Activated naive CD4-positive, alpha-beta T cell treated with anti-CD3 and anti-CD28 coated beads, Interleukin-2, amount 50 U/mL, for 24 hours (primary cell): ENCODE results near the gene TRABD.
A peak's percentile ranks its signal among the peaks of the same experiment; 100 is the strongest.
"Not testable (repeated sequence)": the region's sequence is repeated elsewhere in the genome, so short reads cannot be mapped to it uniquely, and the experiment has no call there.

ENCODE experiments used
- H3K27ac Mint-ChIP-seq: one replicate; pipeline ENCODE4 v1.8.0; 2021; ENCODE audit warnings: mild to moderate bottlenecking, mixed read lengths
- H3K27me3 Mint-ChIP-seq: one replicate; pipeline ENCODE4 v1.8.0; 2021; ENCODE audit warnings: mixed read lengths
- H3K36me3 Mint-ChIP-seq: one replicate; pipeline ENCODE4 v1.8.0; 2021; ENCODE audit warnings: mixed read lengths
- H3K4me1 Mint-ChIP-seq: one replicate; pipeline ENCODE4 v1.8.0; 2021; ENCODE audit warnings: mixed read lengths
- H3K4me3 Mint-ChIP-seq: one replicate; pipeline ENCODE4 v1.8.0; 2021; ENCODE audit warnings: mild to moderate bottlenecking, mixed read lengths
- H3K9me3 Mint-ChIP-seq: one replicate; pipeline ENCODE4 v1.8.0; 2021; ENCODE audit warnings: mixed read lengths

Gene TRABD

DNA sequence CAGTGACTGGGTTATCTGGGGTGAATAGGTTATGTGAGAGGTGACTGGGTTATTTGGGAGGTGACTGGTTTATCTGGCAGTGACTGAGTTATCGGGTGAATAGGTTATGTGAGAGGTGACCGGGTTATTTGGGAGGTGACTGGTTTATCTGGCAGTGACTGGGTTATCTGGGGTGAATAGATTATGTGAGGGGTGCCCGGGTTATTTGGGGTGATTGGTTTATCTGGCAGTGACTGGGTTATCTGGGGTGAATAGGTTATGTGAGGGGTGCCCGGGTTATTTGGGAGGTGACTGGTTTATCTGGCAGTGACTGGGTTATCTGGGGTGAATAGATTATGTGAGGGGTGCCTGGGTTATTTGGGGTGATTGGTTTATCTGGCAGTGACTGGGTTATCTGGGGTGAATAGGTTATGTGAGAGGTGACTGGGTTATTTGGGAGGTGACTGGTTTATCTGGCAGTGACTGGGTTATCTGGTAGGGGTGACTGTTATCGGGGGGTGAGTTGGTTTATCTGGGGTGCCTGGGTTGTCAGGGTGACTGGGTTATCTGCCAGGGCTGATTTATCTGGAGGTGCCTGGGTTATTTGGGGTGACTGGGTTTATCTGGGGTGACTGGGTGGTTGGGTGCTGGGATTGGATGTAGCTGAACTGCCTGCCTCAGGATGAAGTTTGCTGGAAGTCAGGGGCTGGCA, 17.1 kb upstream of the TRABD start:
- peak overlapping the region; percentile 82 for H3K27ac Mint-ChIP-seq
- H3K27me3 Mint-ChIP-seq: peaks cover 18% of the 10 kb centered on the region
- not testable (repeated sequence) for H3K36me3 Mint-ChIP-seq, H3K9me3 Mint-ChIP-seq
- peaks cover 13% of the 10 kb centered on the region for H3K4me1 Mint-ChIP-seq
- peak overlapping the region; percentile 73 for H3K4me3 Mint-ChIP-seq

DNA sequence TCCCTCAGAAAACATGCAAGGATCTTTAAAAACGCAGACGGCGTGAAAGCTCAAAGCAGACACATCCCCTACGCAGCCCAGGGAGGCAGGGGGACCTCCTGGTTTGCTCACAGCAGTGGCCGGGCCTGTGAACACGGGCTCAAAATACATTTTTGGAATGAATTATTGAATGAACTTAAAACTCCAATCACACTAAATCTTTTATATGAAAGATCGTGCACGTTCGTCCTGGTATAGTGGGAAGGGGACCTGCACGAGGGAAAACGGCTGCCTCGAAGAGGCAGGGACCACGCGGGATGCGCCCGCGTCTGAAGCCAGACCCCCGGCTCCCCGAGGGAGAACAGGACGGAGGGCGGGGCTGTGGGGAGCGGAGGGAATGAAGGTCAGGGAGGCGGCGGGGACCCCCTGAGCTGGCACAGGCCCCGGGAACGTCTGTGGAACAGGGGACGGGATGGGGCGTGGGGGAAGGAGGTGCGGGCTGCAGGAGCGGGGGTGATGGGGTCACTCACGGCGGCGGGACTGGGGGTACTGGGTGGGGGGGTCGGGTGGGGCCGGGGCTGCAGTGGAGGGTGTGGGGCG, 16.4 kb upstream of the TRABD start:
- Mint-ChIP-seq H3K9me3 (no peaks in the 10 kb centered on the region), H3K27me3 (peaks cover 18% of the 10 kb centered on the region), H3K27ac (peak overlapping the region; percentile 41), H3K4me3 (peak overlapping the region; percentile 73), H3K36me3 (no peaks in the 10 kb centered on the region), H3K4me1 (peaks cover 13% of the 10 kb centered on the region)

DNA sequence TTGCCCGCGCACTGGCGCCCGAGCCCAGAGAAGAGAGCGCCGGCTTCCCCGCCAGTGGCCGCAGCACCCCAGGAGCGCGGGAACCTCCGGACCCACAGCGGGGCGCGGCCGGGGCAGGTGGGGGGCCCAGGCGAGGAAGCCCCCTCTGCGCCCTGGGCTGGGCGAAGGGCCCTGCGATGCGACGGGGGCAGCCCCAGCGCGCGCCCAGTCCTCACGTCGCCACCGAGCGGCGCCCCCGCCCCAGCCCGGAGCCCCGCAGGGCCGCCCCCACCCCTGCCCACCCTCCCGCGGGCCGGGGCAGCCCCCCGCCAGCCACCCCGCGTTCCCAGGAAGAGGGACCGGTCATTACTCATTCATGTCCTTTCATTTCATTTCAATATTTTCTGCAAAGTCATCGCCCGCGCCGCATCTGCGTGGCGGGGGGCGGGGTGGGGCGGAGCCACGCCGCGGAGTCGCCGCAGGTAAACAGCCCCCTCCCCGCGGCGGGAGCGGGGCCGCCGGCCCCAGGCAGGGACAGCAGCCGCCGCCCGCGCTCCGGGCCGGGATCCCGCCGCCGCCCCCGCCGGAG, 15.9 kb upstream of the TRABD start:
- Mint-ChIP-seq H3K4me1 (peaks cover 13% of the 10 kb centered on the region), H3K36me3 (no peaks in the 10 kb centered on the region), H3K27me3 (peaks cover 18% of the 10 kb centered on the region), H3K4me3 (peak overlapping the region; percentile 57), H3K27ac (no peak overlapping the region), H3K9me3 (no peaks in the 10 kb centered on the region)

DNA sequence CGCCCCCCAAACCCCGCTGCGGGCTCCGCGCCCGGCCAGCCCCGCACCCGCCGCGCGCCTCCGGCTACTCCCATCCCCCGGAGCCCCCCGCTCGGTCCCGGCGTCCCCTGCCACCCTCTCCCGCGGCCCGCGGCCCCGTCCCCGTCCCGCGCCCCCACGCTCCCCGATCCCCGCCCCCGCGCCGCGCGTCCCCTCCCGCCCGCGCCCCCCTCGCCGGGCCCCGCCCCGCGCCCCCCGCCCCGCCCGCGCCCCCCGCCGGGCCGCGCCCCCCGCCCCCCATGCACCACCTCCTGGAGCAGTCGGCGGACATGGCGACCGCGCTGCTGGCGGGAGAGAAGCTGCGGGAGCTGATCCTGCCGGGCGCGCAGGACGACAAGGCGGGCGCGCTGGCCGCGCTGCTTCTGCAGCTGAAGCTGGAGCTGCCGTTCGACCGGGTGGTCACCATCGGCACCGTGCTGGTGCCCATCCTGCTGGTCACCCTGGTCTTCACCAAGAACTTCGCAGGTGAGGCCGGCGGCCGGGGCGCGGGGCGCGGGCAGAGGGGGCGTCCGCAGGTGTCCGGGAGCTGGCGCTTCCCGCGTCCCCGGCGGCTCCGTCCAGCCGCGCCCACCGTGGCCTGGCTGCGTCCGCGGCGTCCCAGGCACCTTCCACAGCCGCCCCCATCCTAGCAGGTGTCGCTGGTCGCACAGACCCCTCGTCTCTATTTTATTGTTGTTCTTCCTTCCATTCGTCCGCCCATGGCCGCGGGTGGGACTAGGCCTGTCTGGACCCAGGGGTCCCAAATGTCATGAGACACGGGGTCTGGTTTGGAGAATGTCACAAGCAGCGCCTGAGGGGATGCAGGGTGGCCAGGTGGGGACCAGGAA, 15.0 kb upstream of the TRABD start, which contains the start of gene PANX2:
TSS of gene PANX2 (plus strand) at position 279 of the 866 bp plus-strand sequence. CDS start at position 279, 0 bp downstream.
- Mint-ChIP-seq H3K27me3 (peaks cover 18% of the 10 kb centered on the region), H3K4me1 (peaks cover 13% of the 10 kb centered on the region), H3K4me3 (peak within 1 kb of the TSS; percentile 79), H3K27ac (peak within 1 kb of the TSS; percentile 55), H3K9me3 (no peaks in the 10 kb centered on the region), H3K36me3 (no peaks in the 10 kb centered on the region)

DNA sequence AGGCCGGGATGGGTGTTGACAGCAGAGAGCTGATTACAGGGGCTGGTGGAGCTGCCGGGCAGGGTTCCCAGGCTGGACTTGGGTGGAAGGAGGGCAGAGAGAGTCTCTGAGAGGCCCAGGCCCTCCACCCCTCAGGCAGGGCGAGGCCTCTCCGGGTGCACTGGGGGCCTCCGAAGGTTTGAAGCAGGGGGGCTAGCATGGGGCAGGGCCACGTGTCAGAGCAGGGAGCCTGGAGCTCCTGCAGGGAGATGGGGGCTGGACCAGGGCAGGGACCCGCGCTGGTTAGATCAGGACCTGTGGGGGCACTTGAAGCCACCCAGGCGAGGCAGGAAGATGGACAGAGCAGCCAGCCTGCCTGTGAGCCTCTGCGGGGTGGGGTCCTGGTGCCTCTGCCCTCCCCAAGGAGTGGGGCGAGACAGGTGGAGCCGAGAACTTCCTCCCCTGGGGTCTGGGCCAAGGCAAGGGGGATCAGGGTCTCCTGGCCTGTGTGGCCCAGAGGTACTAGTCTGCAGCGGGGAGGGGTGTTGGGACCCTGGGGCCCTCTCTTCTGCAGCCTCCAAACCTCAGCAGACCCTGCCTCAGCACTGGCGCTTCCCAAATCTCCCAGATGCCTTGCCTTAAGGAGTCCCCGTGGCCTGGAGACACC, 14.3 kb upstream of the TRABD start:
- Mint-ChIP-seq H3K36me3 (no peaks in the 10 kb centered on the region), H3K27me3 (peaks cover 18% of the 10 kb centered on the region)

DNA sequence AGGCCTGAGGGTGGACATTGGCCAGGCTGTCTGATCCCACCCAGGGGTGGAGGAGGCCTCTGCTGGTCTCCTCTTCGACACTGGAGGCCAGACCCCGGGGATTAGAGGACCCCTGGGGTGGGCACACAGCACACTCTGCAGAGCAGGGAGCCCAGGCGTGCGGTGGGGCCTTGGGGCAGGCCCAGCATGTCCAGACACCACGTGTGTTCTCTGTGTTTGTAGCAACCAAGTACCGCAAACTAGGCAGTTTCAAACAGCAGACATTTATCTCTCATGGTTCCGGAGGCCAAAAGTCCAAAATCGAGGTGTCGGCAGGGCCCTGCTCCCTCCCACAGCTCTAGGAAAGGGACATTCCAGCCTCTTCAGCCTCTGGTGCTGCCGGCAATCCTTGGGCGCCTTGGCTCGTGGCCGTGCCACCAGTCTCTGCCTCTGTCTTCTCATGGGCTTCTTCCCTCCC, 13.7 kb upstream of the TRABD start:
- H3K4me1 Mint-ChIP-seq: peaks cover 13% of the 10 kb centered on the region
- no peaks in the 10 kb centered on the region for H3K36me3 Mint-ChIP-seq
- H3K27me3 Mint-ChIP-seq: peaks cover 18% of the 10 kb centered on the region
- H3K4me3 Mint-ChIP-seq: no peak overlapping the region
- no peaks in the 10 kb centered on the region for H3K9me3 Mint-ChIP-seq
- H3K27ac Mint-ChIP-seq: peak overlapping the region; percentile 72

More for the DNA sequence above, 14.3 kb upstream of the TRABD start:
- H3K9me3 Mint-ChIP-seq: no peaks in the 10 kb centered on the region
- peaks cover 13% of the 10 kb centered on the region for H3K4me1 Mint-ChIP-seq
- H3K4me3 Mint-ChIP-seq: peak overlapping the region; percentile 79
- H3K27ac Mint-ChIP-seq: peak overlapping the region; percentile 55

DNA sequence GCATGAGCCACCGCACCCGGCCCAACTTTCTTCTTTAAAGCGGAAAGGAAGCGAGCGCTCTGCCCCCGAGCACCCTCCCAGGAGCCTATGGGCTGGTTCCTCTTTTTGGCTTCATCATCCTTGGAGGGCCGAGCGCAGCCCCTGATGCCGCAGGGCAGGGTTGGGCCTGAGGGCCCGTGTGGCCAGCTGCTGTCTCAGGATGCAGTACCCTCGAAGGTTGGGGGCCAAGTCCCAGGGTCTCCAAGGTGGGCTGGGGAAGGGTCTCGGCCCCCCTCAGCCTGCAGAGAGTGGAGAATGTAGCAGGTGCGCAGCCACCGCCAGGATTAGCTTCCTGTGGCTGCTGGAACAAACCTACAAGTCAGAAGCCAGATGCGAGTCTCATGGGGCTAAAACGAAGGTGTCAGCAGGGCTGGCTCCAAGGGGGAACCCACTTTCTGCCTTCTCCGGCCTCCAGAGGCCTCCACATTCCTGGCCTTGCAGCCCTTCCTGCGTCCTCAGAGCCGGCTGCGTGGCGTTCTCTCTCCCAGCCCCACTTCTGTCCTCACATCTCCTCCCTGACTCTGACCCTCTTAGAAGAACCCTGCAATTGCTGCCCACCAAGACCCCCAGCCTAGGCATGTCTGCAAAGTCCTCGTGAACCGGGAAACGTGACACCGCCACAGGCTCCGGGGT, 12.3 kb upstream of the TRABD start:
- Mint-ChIP-seq H3K36me3 (no peaks in the 10 kb centered on the region), H3K27me3 (peaks cover 13% of the 10 kb centered on the region), H3K9me3 (no peaks in the 10 kb centered on the region), H3K4me1 (peaks cover 9% of the 10 kb centered on the region), H3K4me3 (no peak overlapping the region), H3K27ac (no peak overlapping the region)

DNA sequence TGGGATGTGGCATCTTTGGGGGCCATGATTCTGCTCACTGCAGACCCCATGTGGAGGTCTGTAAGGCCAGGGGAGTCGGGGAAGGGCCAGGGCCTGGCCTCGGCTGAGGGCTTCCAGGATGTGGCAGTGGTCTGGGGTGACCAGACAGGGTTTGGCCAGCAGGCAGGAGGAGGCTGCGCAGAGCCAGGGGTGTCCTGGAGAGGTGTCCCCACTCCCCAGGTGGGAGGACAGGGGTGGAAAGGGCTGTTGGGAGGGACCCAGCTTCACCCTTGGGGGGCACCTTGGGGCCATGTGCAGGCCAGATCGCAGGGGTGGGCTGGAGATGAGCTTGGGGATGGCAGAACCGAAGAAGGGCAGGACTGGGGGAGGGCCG, 11.7 kb upstream of the TRABD start:
- Mint-ChIP-seq H3K4me3 (no peak overlapping the region), H3K36me3 (no peaks in the 10 kb centered on the region), H3K9me3 (no peaks in the 10 kb centered on the region), H3K27ac (no peak overlapping the region), H3K4me1 (peaks cover 3% of the 10 kb centered on the region), H3K27me3 (peaks cover 8% of the 10 kb centered on the region)

DNA sequence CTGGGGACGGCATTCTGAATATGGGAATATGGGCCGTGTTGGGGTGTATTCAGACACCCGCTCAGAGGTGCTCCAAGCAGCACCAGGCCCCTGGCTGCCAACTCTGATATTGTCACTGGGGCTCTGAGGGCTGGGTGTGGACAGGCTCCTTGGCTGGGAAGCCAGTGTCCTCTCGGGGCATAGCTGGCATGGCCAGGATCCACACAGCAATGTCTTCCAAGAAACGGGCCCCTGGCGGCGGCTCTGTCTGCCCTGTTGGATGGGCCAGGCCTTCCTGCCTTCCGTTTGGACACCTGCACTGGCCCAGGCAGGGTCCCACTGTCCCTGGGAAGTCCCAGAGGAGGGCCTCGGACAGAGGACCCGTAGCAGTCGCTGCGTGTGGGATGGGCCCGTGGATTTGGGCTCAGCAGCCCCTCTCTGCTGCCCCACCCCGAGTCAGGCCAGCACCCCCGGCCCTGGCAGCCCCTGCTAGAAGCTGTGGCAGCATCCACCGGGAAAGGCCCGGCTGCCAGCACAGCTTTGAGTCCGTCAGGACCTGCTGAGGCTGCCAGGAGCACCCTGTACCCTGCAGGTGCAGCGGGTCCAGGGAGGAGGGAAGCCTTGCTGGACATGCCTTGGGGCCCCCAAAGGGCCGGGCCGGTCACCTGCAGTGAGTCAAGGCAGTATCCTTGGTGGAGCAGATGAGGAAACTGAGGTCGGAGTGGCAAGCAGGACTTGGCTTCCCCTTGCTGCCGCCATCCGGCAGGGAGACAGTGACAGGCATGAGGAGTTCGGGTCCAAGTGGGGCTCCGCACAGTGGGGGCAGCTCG, 11.1 kb upstream of the TRABD start:
- no peaks in the 10 kb centered on the region for H3K36me3 Mint-ChIP-seq
- no peaks in the 10 kb centered on the region for H3K9me3 Mint-ChIP-seq
- H3K27me3 Mint-ChIP-seq: peaks cover 5% of the 10 kb centered on the region
- H3K4me1 Mint-ChIP-seq: no peaks in the 10 kb centered on the region
- H3K27ac Mint-ChIP-seq: no peak overlapping the region
- H3K4me3 Mint-ChIP-seq: no peak overlapping the region

DNA sequence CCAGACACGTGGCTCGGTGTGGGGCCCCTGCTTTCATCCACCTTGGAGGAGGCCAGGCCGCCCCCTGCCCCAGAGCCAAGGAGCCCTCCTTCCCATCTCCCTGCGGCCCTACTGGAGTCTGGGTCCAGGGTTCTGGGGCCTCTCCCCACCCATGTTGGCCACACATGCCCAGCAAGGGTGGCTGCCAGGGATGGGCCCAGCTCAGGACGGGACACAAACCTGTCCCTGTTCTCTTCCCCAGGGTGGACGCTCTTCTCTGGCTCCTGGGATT, 10.6 kb upstream of the TRABD start:
- Mint-ChIP-seq H3K4me1 (peaks cover 3% of the 10 kb centered on the region), H3K27ac (no peak overlapping the region), H3K27me3 (peaks cover 7% of the 10 kb centered on the region), H3K9me3 (no peaks in the 10 kb centered on the region), H3K4me3 (no peak overlapping the region), H3K36me3 (no peaks in the 10 kb centered on the region)

DNA sequence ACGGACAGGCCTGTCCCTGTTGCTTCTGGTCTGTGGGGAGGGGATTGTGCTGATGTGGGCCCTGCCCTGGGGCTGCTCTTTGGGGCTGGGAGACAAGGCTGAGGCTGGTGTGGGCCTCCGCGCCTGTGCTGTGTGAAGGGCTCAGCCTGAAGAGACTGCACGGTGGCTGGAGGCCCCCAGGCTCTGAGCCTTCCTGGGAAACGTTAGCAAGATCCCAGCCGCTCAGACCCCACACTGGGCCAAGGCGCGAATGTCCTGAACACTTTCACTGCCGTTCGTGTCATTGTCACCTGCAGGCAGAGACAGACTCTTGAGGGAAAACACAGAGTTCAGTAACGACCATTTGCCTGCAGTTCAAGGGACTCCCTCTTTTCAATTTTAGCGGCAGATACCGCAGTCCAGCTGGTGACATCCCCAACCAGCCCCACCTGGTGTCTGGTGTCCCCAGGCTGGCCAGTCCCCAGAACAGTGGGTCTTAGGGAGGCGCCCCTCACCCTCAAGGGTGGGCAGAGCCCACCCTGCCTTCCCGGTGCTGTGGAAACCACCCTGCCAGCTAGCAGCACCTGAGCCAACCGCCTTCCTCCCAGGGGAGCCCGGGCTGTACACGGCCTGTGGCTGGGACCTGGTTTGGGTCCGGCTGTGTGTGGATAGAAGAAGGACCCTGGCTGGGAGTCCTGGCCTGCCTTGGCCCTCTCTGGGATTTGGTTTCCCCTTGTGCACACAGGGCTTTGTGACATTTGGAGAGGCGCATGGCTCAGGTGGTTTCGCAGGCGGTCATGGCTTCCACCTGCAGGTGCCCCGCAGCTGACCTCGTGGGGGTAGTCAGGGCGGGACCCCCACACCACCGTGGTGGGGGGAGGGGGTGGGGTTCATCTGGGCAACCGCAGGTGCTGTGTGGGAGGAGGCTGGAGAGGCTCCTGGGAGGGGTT, 9.5 kb upstream of the TRABD start:
- H3K27me3 Mint-ChIP-seq: peaks cover 4% of the 10 kb centered on the region
- no peak overlapping the region for H3K4me3 Mint-ChIP-seq
- no peak overlapping the region for H3K27ac Mint-ChIP-seq
- no peaks in the 10 kb centered on the region for H3K9me3 Mint-ChIP-seq
- no peaks in the 10 kb centered on the region for H3K36me3 Mint-ChIP-seq
- H3K4me1 Mint-ChIP-seq: peaks cover 3% of the 10 kb centered on the region

DNA sequence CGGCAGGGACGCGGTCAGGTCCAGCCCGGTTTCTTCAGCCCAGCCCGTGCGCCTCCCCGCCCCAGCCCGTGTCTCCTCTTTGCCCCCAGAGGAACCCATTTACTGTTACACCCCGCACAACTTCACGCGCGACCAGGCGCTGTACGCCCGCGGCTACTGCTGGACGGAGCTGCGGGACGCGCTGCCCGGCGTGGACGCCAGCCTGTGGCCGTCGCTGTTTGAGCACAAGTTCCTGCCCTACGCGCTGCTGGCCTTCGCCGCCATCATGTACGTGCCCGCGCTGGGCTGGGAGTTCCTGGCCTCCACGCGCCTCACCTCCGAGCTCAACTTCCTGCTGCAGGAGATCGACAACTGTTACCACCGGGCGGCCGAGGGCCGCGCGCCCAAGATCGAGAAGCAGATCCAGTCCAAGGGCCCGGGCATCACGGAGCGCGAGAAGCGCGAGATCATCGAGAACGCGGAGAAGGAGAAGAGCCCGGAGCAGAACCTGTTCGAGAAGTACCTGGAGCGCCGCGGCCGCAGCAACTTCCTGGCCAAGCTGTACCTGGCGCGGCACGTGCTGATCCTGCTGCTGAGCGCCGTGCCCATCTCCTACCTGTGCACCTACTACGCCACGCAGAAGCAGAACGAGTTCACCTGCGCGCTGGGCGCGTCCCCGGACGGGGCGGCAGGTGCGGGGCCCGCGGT, 8.7 kb upstream of the TRABD start:
- no peaks in the 10 kb centered on the region for H3K36me3 Mint-ChIP-seq
- no peak overlapping the region for H3K4me3 Mint-ChIP-seq
- no peak overlapping the region for H3K27ac Mint-ChIP-seq
- H3K9me3 Mint-ChIP-seq: no peaks in the 10 kb centered on the region
- peaks cover 3% of the 10 kb centered on the region for H3K4me1 Mint-ChIP-seq
- peaks cover 4% of the 10 kb centered on the region for H3K27me3 Mint-ChIP-seq
